Fibroblast of lung (primary cell): ENCODE results near the gene PPP1CC. TPM values are rescaled to one million over a fixed set of nuclear protein-coding genes. Genes with fewer than 3 reads are reported as not detected.

Source experiments
- DNase-seq, 2 donors: peaks; one replicate each; pipeline versions ENCODE4 v3.0.0 to v3.0.0-alpha.2; 2010; ENCODE audit warnings: low read depth in 2 of 2
- H2AFZ ChIP-seq: 2 replicates; pipeline ENCODE4 v1.5.1; 2012; ENCODE audit warnings: low read length, control low read depth, inconsistent platforms
- H3K27ac ChIP-seq: 2 replicates; pipeline ENCODE4 v1.5.1; 2011; ENCODE audit warnings: low read length, control low read depth; ENCODE audit not compliant: insufficient read depth
- H3K27me3 ChIP-seq: 2 replicates; pipeline ENCODE4 v1.5.1; 2011; ENCODE audit warnings: mild to moderate bottlenecking, low read length; ENCODE audit not compliant: control insufficient read depth, insufficient read depth
- H3K36me3 ChIP-seq: 2 replicates; pipeline ENCODE4 v1.5.1; 2011; ENCODE audit warnings: low read length; ENCODE audit not compliant: control insufficient read depth, insufficient read depth
- H3K4me1 ChIP-seq: 2 replicates; pipeline ENCODE4 v1.5.1; 2011; ENCODE audit warnings: low read length; ENCODE audit not compliant: control insufficient read depth, insufficient read depth; ENCODE audit errors: extremely low read depth
- H3K4me2 ChIP-seq: 2 replicates; pipeline ENCODE4 v1.5.1; 2011; ENCODE audit warnings: low read length, control low read depth; ENCODE audit not compliant: insufficient read depth; ENCODE audit errors: extremely low read depth
- H3K4me3 ChIP-seq, 4 experiments: fragments of 200-600 bp in 1 of 4; sonication (generic) in 1 of 4; replicated peaks in 1 of 4; 2 replicates each; pipeline ENCODE4 v1.5.1; 2011 to 2016; ENCODE audit warnings: low read length in 4 of 4, low read depth in 3 of 4, mild to moderate bottlenecking in 3 of 4, control low read depth in 2 of 4, inconsistent platforms in 1 of 4, mixed read lengths in 1 of 4; ENCODE audit not compliant: insufficient read depth in 1 of 4; ENCODE audit errors: control extremely low read depth in 1 of 4
- H3K79me2 ChIP-seq: 2 replicates; pipeline ENCODE4 v1.5.1; 2012; ENCODE audit warnings: mild to moderate bottlenecking, low read length, inconsistent platforms; ENCODE audit not compliant: control insufficient read depth, insufficient read depth
- H3K9ac ChIP-seq: 2 replicates; pipeline ENCODE4 v1.5.1; 2011; ENCODE audit warnings: mild to moderate bottlenecking, low read length, control low read depth; ENCODE audit not compliant: insufficient read depth
- H3K9me3 ChIP-seq: 2 replicates; pipeline ENCODE4 v1.5.1; 2012; ENCODE audit warnings: low read depth, low read length; ENCODE audit not compliant: control insufficient read depth, insufficient read depth
- H4K20me1 ChIP-seq: 2 replicates; pipeline ENCODE4 v1.5.1; 2011; ENCODE audit warnings: low read length; ENCODE audit not compliant: control insufficient read depth, insufficient read depth; ENCODE audit errors: extremely low read depth
- CTCF ChIP-seq, 2 donors: IDR thresholded peaks in 1 of 2; conservative IDR thresholded peaks in 1 of 2; 1 replicate in 1 of 2; 2 replicates in 1 of 2; pipeline ENCODE4 v1.5.1; 2011 to 2012; ENCODE audit warnings: low read length in 2 of 2, control low read depth in 1 of 2, inconsistent platforms in 1 of 2, low read depth in 1 of 2, mild to moderate bottlenecking in 1 of 2
- EZH2 ChIP-seq: IDR thresholded peaks from 2 replicates; pipeline ENCODE4 v1.5.1; 2012; ENCODE audit warnings: low read length, control low read depth, mild to moderate bottlenecking; ENCODE audit errors: missing control alignments
- polyA plus RNA-seq, 2 donors: library from polyadenylated mRNA; depleted of rRNA in 1 of 2; stranded (reverse) in 1 of 2; unstranded in 1 of 2; fragments of >200 nt; gene quantifications; 2 replicates each; pipeline ENCODE4 v1.2.1, GENCODE V29; 2011 to 2012; ENCODE audit warnings: missing spikeins in 1 of 2
- total RNA-seq: library from RNA; depleted of rRNA; stranded (reverse); fragments of >200 nt; gene quantifications from 2 replicates; pipeline ENCODE4 v1.2.1, GENCODE V29; 2014

Gene PPP1CC
- total and polyA plus RNA-seq, 2 donors (not counting 1 experiment from before 2014, with no cell fraction given), result 110 to 112 TPM

DNA sequence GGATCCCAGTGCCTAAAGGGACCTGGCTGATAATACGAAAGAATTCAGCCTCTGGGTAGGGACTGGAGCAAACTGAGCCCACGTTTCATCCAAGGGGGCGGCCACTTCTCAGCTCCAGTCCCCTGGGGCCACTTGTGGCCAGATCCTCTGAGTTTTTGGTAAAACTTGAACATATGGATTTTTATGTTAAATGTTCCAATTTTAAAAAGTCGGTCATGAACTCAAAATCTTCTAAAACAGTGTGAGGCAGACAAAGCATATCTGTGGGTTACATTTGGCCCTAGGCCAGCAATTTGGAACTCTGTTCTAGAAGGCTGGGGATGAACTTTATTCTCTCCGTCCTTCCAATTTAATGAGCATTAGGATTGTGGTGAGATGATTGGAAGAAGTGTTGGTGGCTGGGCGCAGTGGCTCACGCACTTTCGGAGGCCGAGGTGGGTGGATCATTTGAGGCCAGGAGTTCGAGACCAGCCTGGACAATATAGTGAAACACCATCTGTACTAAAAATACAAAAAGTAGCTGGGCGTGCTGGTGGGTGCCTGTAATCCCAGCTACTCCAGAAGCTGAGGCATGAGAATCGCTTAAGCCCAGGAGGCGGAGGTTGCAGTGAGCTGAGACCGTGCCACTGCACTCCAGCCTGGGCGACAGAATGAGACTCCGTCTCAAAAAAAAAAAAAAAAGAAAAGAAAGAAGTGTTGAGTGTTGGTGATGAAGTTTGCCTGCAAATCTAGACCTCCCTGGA, 3.0 kb upstream of the PPP1CC start:
- H3K27me3 ChIP-seq, result no peaks in the 10 kb centered on the region
- no peak overlapping the region for H2AFZ ChIP-seq
- H3K9ac ChIP-seq, result no peak overlapping the region
- H4K20me1 ChIP-seq, result peaks cover 4% of the 10 kb centered on the region
- no peak overlapping the region for H3K27ac ChIP-seq
- peak in 1 of 2 donors; percentile 22 for DNase-seq
- H3K9me3 ChIP-seq, result no peaks in the 10 kb centered on the region
- H3K36me3 ChIP-seq, result no peaks in the 10 kb centered on the region
- H3K4me3 ChIP-seq, result no peak overlapping the region
- H3K4me2 ChIP-seq, result no peak overlapping the region
- peaks cover 19% of the 10 kb centered on the region for H3K79me2 ChIP-seq
- H3K4me1 ChIP-seq, result peaks cover 8% of the 10 kb centered on the region
- TF ChIP-seq CTCF (conservative IDR thresholded peaks at IDR 0.05 in 1 of 2, IDR thresholded peaks at IDR 0.05 in 1 of 2; ENCODE audit: low read depth in 1 of 2, low read length in 2 of 2) (no peak), EZH2 (no peak)

GRCh38 chr12:110744601-110745264, 2.0 kb upstream of the PPP1CC start:
- H4K20me1 ChIP-seq, result peaks cover 5% of the 10 kb centered on the region
- H3K27me3 ChIP-seq, result no peaks in the 10 kb centered on the region
- H3K9me3 ChIP-seq, result no peaks in the 10 kb centered on the region
- peaks cover 28% of the 10 kb centered on the region for H3K79me2 ChIP-seq
- H3K4me3 ChIP-seq, result no peak overlapping the region
- no peak overlapping the region for H3K27ac ChIP-seq
- H3K4me1 ChIP-seq, result peaks cover 8% of the 10 kb centered on the region
- no peak for DNase-seq
- H2AFZ ChIP-seq, result no peak overlapping the region
- TF ChIP-seq EZH2, result no peak
- TF ChIP-seq CTCF (conservative IDR thresholded peaks at IDR 0.05 in 1 of 2, IDR thresholded peaks at IDR 0.05 in 1 of 2; ENCODE audit: low read depth in 1 of 2, low read length in 2 of 2), result no peak
- no peak overlapping the region for H3K9ac ChIP-seq
- no peaks in the 10 kb centered on the region for H3K36me3 ChIP-seq
- no peak overlapping the region for H3K4me2 ChIP-seq

DNA sequence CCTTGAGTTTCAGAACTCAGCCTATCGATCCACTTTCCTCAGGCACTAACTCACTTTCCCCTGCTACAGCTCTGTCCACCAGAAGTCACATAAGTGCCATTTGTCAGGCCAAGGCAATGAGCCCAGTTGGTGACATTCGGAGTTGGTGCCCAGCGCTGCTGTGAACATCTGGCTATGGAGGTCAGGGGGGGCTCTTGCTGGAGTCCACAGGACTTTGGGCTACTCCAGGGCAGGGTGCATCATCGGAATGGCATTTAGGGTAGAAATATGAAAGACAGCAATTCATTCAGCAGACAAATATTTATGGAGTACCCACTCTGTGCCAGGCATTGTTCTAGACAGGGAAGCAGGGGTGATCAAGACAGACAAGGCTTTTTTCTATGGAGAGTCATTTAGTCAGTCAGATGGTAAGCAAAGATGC, 1.5 kb upstream of the PPP1CC start:
- Histone ChIP-seq H3K27ac (no peak overlapping the region), H3K9me3 (no peaks in the 10 kb centered on the region), H2AFZ (no peak overlapping the region), H3K4me1 (peaks cover 8% of the 10 kb centered on the region), H3K79me2 (peaks cover 34% of the 10 kb centered on the region), H3K36me3 (no peaks in the 10 kb centered on the region), H3K4me2 (peak overlapping the region; percentile 99), H3K4me3 (peak overlapping the region in 2 of 4 experiments; percentile 57 to 75), H4K20me1 (peaks cover 5% of the 10 kb centered on the region), H3K9ac (no peak overlapping the region), H3K27me3 (no peaks in the 10 kb centered on the region)
- peak; percentile 44 to 68 for DNase-seq
- no peak for TF ChIP-seq CTCF (conservative IDR thresholded peaks at IDR 0.05 in 1 of 2, IDR thresholded peaks at IDR 0.05 in 1 of 2; ENCODE audit: low read depth in 1 of 2, low read length in 2 of 2)
- no peak for TF ChIP-seq EZH2
